Measurements from ENCODE around the gene FHDC1.

GRCh38 chr4:152981278-152981677 lies 45.2 kb downstream of the FHDC1 start:
- no peak for TF ChIP-seq POLR2A (IDR thresholded peaks at IDR 0.05)
- TF ChIP-seq, protein P1, sequence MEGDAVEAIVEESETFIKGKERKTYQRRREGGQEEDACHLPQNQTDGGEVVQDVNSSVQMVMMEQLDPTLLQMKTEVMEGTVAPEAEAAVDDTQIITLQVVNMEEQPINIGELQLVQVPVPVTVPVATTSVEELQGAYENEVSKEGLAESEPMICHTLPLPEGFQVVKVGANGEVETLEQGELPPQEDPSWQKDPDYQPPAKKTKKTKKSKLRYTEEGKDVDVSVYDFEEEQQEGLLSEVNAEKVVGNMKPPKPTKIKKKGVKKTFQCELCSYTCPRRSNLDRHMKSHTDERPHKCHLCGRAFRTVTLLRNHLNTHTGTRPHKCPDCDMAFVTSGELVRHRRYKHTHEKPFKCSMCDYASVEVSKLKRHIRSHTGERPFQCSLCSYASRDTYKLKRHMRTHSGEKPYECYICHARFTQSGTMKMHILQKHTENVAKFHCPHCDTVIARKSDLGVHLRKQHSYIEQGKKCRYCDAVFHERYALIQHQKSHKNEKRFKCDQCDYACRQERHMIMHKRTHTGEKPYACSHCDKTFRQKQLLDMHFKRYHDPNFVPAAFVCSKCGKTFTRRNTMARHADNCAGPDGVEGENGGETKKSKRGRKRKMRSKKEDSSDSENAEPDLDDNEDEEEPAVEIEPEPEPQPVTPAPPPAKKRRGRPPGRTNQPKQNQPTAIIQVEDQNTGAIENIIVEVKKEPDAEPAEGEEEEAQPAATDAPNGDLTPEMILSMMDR (IDR thresholded peaks at IDR 0.05) = no peak

Data from Peyer's patch (tissue), 4 donors.